GOT3 (cell line): Measurements from ENCODE around the gene DOCK4.
"Not testable (repeated sequence)": the region's sequence is repeated elsewhere in the genome, so short reads cannot be mapped to it uniquely, and the experiment has no call there.

Source experiments
- DNase-seq: peaks from one replicate; lab custom pipeline; 2025; ENCODE audit warnings: mixed read lengths; lab: John Stamatoyannopoulos, UW

DOCK4 gene

DNA sequence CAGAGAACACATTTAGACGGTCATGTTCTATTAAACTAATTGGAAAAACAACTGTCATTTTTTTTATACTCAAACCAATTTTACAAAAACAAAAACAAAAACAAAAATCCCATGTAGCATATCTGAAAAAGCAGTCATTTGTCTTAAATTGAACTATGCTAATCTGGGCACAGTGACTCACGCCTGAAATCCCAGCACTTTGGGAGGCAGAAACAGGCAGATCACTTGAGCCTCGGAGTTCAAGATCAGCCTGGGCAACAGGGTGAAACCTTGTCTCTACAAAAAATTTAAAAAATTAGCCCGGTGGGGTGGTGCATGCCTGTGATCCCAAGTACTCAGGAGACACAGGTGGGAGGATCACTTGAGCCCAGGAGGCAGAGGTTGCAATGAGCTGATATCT is 253.4 kb downstream of the DOCK4 start:
- DNase-seq = no peak

DNA sequence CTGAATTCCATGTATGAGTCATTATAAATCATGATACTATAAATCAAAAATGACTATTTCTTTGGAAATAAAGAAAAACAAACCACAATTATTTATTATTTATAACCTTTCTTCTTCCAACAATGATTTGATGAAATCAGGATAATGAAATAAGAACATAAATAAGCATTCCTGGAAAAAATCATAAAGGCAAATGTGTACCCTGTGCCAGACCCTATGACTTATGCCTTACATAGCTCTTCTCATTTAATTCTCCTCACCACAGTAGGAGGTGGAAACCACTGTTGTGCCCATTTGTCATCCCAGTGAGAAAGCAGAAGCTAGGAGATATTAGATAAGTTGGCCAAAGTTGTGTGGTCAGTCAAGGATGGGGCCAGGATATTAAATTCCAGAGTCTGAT is 255.1 kb downstream of the DOCK4 start:
- no peak for DNase-seq

DNA sequence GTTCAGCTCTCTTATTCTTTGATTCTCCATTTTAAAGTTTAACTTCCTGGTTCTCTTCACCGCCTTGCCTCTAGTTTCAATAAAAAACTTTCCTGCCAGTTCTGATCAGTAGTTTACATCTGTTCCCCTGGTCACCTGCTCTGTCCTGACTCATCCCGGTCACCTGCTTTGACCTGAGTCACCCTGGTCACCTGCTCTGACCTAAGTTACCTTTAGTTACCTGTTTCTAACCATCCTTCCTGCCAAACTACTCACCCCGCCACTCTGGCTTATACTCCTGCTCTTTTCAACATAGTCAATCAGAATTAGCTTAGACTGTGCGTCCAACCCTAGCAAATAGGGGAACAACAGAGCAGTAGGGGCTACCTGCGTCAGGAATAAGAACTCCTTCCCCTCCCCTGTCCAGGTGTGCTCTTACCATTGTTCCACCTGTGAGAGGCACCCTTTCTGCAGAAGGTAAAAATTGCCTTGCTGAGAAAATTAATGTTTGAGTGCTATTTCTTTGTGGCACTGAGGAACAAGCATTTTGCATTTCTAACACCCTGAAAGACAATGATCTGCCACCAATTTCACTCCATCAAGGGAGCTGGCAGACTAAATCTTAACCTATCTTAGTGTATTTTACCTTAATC is 263.6 kb downstream of the DOCK4 start:
- no peak for DNase-seq

DNA sequence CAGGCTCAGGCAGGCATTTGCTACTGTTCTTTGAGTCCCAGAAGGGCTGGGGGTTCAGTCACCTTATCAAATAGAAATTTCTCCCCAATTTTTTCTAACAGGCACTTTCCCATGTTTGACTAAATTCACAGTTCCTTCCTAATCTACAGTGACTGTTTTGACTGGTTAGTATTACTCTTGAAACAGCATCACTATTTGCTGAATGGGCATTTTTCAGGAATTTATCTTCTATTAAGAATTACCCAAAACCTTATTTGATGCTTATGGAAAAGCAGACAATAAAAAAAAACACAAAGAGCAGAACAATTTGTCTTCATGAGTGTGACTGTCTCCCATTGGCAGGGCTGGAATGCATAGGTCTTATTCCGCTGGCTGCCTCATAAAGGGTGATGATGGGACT is 269.0 kb downstream of the DOCK4 start:
- DNase-seq = no peak

DNA sequence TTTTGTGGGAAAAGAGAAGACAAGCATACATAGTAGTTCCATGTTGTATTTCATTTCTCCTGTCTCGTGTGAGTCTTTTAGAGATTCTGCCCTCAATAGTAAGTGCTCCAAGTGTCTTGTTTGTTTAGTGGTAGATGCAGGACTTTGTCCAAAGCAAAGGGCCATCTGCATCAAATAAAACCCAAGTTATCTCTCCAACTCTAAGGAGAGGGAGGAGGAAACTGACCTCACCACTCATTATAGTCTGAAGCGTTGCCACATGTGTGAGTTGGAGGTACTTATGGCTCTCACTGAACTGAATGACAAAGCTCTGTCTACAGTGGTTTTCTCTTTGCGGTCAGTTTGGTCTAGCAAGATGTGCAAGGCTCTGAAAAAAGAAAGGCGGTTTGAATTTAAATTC is 272.6 kb downstream of the DOCK4 start:
- DNase-seq = no peak

DNA sequence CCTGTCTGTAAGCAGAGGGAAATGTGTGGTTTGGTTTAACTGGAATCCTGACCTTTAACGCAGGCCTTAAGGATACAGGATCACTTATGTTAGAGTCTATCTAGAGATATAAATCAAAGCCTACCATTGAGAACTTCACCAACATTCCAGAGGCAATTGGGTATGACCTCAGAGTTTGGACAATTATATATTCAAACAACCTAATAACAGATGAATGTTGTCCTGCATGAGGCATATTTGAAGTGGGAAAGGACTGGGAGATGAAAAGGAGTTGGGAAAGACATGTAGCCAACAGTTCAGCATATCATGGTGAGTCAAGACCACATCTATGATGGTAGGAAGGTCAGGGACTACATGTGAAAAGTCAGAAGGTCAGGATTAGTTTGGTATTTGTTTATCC is 274.2 kb downstream of the DOCK4 start:
- DNase-seq = no peak

DNA sequence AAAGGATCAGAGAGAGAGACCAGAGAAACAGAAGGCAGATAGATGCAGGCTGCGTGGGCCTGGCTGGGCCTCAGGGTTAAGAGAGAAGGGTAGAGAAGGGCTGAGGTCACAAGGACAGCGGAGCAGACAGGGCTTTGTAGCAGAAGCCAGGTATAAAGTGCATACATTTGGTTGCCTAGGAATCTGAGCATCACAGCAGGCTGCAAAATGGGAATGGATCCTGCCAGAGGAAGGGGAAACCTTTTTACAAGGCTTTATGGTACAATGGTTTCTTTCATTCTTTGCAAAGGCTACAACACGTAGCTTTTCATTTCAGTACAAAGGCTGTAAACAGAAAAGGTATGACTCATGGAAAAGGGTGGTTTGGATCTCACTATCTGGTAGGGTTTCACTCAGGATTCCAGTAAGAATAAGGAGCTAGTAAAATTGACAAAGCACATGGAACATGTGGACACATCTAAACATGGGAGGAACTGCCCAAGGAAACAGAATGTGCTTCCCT is 275.1 kb downstream of the DOCK4 start:
- no peak for DNase-seq

DNA sequence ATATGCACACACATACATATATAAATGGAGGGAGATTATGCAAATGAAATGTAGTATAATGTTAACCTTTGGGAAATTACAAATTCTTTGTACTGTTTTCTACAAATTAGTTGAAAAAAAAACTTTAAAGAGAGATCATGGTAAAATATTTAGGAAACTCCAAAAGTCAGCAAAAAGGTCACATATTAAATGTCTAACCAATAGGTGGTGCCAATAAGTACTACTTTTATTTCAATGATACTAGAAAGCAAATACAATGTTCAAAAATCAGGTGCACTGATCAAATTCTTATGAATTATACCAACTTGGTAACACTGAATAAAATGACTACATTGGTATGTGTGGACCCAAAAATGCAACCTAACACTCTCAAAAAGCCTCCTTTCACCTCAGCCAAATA is 276.9 kb downstream of the DOCK4 start:
- DNase-seq = no peak

DNA sequence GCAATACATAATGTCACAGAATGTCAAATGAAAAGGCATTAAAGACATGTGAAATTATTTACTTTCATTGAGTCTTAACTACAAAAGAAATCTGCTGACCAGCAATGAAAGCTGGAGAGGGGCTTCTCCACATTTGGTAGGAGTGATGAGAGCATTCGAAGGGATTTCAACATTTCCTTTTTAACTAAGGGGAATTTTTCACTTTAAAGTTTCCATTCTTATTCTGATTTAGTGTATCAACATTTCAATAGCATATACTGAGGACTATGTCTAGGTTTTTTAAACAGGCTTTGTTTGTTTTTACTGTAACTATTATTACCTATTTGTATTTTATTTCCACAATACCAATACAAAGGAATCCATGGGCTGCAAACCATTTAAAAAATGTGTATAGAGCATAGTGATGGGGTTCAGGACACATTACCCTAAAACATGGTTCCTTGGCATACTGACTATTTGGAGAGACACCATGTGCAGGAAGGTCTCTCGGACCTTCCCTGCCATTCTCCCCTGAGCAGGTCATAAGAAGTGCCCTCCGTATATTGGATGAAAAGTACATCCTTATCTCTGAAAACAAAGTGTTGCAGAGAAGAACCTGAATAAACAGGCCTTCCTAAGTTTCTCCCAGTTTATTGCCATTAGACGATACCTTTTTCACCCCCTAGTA is 278.7 kb downstream of the DOCK4 start:
- no peak for DNase-seq

DNA sequence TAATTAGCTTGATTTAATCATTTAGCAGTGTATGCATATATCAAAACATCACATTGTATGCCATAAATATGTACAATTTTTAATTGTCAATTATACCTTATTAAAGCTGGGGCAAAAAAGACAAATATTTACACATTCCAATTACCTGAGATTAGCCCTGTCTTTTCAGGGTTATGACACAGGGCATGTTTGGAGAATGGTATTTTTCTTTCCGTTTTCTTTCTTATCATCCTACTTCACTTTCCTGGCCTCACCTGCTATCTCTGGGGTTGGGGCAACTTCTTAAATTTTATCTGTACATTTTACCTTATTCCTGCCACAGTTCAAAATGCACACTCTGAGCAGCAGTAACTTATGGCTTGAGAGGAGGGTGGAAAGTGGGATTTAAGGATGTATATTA is 285.9 kb downstream of the DOCK4 start:
- no peak for DNase-seq

DNA sequence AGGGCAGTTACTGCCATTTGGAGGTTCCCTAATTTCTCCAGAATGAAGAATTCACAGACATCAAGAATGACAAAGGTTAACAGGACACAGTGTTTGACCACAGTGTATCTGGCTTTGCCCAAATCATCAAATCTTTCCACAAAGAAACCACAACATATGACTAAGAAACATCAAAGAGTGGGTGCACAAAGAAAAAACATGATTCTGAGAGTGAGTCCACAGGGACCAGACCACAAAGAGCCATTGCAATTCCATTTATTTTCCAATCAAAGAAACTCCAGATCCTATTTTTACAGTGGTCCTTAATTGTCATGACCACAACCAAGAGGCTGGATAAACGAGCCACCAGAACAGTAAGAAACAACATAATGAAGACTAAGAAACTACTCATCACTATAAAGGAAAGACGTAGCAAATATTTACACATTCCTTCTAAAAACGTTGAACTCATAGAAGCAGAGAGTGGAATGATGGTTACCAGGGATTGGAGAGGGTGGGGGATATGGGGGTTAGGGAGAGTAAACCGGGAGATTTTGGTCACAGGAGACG is 286.5 kb downstream of the DOCK4 start:
- no peak for DNase-seq

DNA sequence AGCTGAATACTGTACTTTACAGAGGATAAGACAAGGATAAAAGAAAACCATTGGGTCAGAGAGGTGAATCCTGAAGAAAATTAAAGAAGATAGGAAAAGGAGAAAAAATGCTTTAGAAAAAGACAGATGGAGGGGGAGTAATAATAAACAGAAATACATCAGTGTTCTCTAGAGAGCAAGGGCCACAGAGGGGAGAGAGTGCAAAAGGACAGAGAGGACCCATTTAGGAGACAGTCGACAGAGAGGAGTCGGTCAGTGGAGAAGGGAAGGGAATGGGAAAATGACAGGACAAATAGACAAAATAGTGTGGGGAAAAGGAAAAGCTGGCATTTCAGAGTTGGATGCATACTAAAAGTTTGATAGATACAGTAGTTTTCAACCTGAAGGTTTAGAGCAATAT is 287.0 kb downstream of the DOCK4 start:
- DNase-seq = no peak

DNA sequence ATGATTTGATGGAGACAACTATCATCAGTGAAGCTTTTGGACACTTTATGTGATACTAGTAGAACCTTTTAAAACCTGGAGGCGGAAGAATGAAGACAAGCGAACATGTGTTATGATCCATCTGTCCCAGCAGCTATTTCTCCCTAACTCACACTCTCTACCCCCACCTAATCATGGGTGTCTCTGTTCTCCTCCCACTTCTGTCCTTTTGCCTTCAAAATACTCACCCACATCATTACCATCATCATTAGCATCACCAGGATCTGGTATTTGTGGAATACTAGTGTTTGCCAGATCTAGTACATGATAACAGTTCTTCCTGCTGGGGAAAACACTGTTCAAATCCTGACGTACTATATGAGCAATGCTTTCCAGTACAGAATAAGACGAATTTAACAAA is 287.7 kb downstream of the DOCK4 start:
- no peak for DNase-seq

DNA sequence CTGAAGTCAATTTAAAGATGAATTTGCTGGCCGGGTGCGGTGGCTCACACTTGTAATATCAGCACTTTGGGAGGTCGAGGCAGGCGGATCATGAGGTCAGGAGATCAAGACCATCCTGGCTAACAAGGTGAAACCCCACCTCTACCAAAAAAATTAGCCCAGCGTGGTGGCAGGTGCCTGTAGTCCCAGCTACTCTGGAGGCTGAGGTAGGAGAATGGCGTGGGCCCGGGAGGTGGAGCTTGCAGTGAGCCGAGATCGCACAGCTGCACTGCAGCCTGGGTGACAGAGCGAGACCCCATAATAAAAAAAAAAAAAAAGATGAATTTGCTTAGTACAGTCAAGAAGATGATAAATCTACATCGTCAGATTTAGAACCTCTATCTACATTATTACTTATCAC is 288.8 kb downstream of the DOCK4 start:
- DNase-seq = not testable (repeated sequence)

DNA sequence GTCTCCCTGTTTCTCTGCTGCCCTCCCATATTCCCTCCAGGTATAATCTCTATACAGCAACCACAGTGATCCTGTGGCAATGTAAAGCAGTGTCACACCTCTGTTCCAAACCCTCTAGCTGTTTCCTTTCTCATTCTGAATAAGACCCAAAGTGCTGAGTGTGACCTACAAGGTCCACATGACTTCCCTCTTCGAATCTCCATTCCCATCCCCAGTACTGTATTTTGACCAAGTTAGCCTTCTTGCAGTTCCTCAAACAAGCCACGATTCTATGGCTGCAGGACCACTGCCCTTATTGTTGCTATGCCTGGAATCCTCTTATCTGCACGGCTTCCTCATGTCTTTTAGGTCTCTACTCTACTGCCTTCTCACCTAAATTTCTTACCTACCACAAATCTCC is 291.9 kb downstream of the DOCK4 start:
- DNase-seq = no peak

DNA sequence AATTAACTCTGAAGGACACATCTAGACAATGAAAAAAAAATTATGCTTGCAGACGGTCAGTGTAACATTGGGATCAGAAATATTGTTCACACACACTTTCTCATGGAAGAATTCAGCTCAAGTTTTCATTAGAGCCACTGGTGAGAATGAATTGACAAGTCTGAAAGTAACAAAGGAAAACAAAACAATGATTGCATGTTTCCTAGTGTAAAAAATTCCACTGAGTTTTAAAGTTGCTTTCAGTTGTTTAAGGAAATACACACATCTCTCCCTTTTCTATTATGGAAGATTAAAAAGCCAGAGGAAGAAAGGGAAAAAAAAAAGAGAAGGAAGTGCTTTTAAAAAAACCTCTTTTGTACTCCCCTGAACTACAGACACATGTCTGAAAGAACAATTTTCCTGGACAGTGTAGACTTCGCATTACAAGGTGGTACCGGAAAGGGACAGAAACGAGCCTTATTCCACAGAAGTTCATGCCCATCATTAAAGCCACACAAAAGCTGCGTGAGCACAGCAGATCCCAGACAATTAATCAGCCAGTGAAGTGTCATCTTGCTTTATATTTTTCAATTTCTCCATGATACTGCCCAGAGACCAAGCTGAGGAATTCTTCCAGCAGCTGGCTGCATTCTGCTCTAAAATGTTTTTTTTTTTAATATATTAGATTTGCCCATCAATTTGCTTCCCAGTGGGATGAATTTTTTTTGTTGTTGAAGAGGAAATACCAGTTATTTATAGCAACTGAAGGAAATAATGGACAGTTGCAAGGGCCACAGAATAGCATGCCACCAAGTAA is 294.8 kb downstream of the DOCK4 start:
- DNase-seq = no peak

DNA sequence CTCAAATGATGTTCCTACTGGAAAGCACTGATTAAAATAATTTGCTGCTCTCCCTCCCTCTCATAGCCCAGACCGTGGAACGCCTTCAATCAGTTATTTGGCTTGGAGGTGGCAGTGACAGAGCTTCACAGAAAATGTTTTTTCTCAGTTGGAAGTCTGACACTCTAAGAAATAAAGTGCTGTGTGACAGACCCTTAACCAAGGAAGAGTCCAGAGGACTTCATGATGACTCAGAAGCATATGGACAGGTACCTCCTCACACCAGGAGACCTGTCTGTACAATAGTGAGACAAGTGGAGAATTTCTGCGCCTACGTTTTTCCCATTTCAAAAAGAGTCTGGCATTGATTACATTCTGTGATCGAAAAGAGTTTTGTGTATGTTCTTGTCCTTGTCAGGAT is 295.5 kb downstream of the DOCK4 start:
- no peak for DNase-seq

DNA sequence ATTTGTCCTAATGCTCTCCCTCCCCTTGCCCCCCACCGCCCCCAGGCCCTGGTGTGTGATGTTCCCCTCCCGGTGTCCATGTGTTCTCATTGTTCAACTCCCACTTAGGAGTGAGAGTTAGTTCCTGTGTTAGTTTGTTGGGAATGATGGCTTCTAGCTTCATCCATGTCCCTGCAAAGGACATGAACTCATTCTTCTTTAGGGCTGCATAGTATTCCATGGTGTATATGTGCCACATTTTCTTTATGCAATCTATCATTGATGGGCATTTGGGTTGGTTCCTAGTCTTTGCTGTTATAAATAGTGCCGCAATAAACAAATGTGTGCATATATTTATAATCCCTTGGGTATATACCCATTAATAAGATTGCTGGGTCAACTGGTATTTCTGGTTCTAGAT is 297.5 kb downstream of the DOCK4 start:
- DNase-seq = not testable (repeated sequence)

DNA sequence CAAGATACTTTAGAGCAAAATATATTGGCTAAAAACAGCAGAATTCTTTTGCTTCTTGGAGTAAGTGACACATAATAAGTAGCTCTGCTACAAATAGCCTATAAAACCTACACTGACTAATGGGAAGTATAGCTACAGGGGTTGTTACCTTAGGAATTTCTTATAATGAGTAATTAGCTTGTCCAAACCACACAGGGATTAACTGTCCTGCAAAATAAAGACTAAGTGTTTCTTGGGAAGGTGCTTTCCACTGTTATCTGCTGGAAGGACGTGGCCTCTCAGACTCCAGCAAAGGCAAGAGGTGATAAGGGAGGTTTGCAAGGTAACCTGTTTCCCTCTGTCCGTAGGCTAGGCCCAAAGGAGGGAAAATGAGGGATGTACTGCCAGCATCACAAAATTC is 302.4 kb downstream of the DOCK4 start:
- no peak for DNase-seq

DNA sequence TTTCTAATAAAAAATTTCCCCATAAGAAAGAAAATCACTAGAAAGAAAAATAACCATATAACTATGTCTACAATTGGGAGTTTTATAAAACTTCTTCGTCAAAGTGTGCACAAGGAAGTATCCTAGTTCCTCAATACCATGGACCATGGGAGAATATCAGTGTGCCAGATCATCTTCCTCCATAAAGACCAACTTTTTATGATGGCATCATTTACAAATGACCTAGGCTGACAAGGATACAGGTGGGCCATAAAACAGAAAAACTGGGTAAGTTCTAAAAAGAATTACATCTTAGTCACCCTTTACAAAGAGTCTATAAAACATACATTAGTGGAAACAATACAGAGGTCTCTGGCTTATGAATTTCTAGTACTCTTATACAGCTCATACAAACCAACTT is 303.2 kb downstream of the DOCK4 start:
- DNase-seq = no peak

DNA sequence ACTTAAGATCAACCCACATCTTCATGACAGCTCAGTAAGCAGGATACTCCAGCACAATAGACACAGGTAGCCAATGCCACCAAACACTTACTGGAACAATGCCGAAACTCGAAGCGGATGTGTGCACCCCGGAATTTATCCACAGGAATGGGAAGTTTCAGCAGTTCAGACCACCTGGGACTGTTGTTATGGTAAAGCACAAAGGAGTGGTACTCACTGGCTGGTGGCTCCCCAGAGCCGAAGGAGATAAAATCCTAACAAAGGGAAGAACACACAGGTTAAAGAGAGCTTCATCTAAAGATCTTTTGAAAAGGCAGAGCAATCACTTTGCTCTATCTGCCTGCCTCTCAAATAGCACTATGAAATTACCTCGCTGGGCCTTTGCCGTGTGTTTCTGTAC is 305.9 kb downstream of the DOCK4 start:
- no peak for DNase-seq

DNA sequence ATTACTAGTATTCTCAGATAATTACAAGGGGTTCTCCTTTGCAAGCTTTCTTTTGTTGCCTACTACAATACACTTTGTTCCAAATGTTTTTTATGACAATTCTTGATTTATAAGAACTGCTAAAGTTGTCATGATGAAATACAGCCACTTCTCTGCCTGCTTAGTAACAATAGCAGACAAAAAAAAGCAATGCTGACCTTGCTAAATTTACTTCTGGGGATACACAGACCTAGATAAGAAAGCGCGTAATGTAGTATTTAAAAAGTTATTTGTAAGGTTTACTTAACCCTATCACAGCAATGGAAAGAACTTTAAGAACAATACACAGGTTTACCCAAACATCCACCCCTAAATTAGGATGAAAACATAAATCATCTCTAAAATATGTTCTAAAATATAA is 311.1 kb downstream of the DOCK4 start:
- no peak for DNase-seq

DNA sequence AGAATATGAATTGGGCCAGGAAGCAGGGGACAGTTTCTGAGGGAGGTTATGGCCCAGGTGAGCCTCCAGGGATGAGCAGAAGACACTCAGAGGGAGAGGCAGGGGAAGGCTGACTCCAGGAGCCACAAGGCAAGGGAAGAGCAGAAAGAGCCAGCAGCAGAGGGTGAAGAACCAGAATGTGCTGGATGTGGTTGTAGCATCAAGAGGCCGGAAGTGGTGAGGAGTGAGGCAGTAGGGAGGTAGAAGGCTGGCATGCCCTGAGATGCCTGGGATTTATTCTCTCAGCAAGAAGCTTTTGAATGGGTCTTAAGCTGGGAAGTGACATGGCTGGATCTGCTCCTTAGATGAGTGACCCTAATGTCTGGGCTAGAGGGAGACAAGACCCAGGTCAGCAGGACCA is 311.7 kb downstream of the DOCK4 start:
- no peak for DNase-seq
